GM12864 (cell line): Measurements from ENCODE around the gene CACNA1C.

Experiments used
- DNase-seq: peaks from one replicate; pipeline ENCODE4 v3.0.0-alpha.2; 2011; ENCODE audit warnings: low read depth
- H3K4me3 ChIP-seq: 2 replicates; pipeline ENCODE4 v1.5.1; 2011; ENCODE audit warnings: mild to moderate bottlenecking, low read depth, low read length, control low read depth
- TF ChIP-seq, protein P1 (sequence below): IDR thresholded peaks from 2 replicates; pipeline ENCODE4 v1.5.1; 2011; ENCODE audit warnings: low read depth, mild to moderate bottlenecking, moderate library complexity, low read length, control low read depth, inconsistent platforms; ENCODE audit errors: missing control alignments

The CACNA1C gene

DNA sequence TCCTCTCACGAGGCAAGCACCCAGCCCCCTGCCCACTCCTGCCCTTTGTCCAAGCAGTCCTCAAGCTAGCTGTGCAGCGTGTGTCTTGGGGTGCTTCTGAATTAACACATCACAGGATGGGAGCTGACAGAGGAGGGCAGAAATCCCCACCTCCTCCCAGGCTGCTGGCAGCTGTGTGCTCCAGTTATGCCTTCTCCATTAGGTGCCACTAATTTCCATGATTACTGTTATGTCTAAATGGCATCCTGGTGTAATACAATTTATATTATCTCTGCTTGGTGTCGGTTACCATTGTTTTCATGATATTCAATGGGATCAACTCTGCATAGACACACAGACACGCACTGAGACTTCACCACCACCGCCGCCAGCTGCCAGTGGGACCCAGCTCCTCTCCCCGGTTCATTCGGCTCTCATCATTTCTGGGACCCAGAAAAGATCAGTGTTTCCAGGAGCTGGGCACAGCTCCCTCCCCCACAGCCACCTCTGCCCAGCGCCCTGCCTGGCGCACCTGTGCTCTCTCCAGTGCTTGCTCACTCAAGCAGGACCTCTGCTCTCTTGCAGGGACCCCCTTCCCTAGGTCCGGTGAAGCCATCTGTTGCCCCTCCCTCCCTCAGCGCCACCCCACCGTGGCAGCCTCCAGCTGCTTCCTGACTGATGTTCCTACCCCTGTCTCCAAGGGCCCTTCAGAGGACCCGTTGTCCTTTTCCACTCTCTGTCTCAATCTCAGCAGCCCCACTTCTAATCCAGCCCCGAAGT lies 574.5 kb downstream of the CACNA1C start:
- no peak for DNase-seq
- TF ChIP-seq, protein P1, sequence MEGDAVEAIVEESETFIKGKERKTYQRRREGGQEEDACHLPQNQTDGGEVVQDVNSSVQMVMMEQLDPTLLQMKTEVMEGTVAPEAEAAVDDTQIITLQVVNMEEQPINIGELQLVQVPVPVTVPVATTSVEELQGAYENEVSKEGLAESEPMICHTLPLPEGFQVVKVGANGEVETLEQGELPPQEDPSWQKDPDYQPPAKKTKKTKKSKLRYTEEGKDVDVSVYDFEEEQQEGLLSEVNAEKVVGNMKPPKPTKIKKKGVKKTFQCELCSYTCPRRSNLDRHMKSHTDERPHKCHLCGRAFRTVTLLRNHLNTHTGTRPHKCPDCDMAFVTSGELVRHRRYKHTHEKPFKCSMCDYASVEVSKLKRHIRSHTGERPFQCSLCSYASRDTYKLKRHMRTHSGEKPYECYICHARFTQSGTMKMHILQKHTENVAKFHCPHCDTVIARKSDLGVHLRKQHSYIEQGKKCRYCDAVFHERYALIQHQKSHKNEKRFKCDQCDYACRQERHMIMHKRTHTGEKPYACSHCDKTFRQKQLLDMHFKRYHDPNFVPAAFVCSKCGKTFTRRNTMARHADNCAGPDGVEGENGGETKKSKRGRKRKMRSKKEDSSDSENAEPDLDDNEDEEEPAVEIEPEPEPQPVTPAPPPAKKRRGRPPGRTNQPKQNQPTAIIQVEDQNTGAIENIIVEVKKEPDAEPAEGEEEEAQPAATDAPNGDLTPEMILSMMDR, result no peak
- H3K4me3 ChIP-seq, result no peak overlapping the region

GRCh38 chr12:2627835-2628191 lies 575.0 kb downstream of the CACNA1C start:
- no peak for DNase-seq
- TF ChIP-seq, protein P1, result no peak
- H3K4me3 ChIP-seq, result no peak overlapping the region

DNA sequence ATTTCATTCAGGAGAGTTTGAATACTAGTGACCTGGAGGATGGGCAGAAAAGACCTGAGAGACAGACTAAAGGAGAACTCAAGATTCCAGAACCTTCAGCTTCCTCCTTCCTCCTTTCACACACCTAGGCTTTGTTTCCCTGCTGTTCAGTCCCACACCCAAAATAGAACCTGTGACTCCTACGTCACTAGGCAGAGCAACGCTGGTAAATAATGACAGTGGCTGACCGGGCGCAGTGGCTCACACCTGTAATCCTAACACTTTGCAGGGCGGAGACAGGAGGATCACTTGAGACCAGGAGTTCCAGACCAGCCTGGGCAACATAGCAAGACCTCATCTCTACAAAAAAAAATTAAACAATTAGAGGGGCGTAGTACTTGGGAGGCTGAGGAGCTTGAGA lies 575.6 kb downstream of the CACNA1C start:
- TF ChIP-seq, protein P1, result no peak
- DNase-seq, result no peak
- no peak overlapping the region for H3K4me3 ChIP-seq

DNA sequence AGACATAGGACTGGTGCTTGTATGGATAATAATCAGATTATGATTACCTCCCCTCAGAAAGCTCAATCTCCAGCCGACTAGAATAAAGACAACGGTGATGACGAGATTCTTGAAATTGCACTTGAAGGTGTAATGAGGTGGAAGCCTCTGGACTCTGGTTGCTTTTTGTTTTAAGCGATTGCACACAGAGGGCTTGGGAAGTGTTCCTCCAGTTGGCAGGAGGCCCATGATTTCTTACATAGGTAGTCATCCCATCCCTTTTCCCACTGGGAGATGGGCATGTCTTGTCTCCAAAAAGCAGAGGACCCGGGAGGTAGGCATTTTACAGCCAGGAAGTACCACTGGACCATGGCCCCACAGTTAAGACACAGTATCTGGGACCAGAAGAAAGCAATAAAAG lies 576.3 kb downstream of the CACNA1C start:
- H3K4me3 ChIP-seq, result no peak overlapping the region
- DNase-seq, result no peak
- TF ChIP-seq, protein P1, result no peak

DNA sequence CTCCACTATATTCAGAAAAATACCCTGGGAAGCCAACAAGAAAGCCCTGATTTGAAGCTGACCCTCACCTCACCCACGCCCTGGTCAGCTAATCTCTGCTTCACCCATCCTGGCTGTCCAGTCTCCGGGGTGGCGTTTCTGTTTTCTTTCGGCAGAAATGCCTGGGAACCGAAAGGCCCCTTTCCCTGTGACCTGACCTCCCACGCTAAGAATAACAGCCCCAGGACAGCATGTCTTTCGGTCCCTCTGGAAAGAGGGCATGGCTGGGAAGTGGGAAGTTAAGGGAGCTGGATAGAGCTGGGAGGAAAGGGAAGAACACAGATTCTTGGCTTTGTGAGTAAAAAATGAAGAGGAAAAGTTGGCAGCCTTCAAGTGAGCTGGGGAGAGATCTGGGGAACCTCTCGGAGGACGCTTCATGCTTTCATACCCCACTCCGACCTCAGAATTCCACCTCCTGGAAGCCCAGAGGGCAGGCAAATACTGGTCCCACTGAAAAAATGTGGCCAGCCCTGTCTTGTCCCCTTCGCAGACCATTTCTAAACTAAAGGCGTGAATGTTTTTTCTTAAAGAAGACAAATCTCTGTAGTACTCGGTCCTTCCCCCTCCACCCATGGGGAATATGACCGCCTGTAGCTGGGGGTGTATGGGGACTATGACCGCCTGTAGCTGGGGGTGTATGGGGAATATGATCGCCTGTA lies 579.0 kb downstream of the CACNA1C start:
- TF ChIP-seq, protein P1, result no peak
- H3K4me3 ChIP-seq, result no peak overlapping the region
- DNase-seq, result no peak

DNA sequence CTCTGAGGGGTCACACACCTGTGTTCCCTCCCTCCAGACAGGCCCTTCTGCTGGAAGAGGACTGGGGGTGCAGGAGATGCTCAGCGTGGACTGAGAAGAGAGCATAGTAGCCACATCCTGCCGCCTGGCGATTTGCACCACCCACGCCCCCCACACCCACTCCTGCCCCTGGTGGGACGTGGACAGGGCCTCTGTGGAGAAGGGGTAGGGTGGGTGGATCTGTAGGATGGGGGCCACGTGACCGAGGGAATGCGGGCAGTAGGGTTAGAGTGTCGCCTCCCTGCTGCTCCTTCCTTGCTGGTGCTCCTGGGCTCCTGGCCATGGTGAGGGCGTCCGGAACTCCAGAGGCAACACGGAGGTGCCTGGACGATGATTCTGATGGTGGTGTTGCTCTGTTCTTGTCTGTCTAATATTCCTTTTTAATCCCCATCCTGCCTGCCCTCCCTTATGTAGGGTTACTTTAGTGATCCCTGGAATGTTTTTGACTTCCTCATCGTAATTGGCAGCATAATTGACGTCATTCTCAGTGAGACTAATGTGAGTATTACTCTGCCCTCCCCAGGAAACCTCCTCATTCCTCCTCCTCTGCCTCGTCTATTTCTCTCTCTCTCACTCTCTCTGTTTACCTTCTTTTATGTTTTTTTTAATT lies 580.5 kb downstream of the CACNA1C start:
- DNase-seq, result no peak
- H3K4me3 ChIP-seq, result no peak overlapping the region
- TF ChIP-seq, protein P1, result no peak
